Activated T-cell treated with anti-CD3 and anti-CD28 coated beads, Interleukin-2, amount 50 U/mL, for 1 hour (primary cell): ENCODE measurements around the gene IZUMO1R.
"Not testable (repeated sequence)": the region's sequence is repeated elsewhere in the genome, so short reads cannot be mapped to it uniquely, and the experiment has no call there.

ENCODE experiments used
- DNase-seq: peaks from one replicate; pipeline ENCODE4 v3.0.0-alpha.2; 2020

The IZUMO1R gene

GRCh38 chr11:94303966-94304958 is at the start of gene IZUMO1R:
Gene IZUMO1R (plus strand): TSS chr11:94304580. CDS start chr11:94305637, 1,057 bp downstream.
- no peak for DNase-seq

DNA sequence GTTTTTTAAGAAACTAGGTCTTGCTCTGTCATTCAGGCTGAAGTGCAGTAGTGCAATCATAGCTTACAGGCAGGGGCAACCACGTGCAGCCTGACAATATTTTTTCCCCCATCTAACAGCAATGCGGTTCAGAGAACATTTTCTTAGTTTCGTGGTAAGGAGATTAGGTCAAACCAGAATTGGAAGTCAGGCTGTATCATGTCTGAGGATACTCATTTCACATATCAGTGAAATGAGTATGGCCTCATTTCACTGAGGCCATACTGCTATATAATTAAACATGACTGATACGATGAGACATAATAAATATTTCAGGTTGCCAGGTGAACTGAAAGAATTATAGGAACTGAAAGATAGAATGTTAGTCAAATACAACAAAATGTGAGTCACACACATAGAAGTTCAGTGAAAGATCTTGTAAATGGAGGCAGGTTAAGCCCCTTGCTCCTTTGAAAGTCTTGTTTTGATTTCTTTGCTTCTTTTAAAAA is 32.5 kb upstream of the IZUMO1R start:
- DNase-seq = no peak

- DNase-seq = no peak
Measured at GRCh38 chr11:94272738-94273313, 31.6 kb upstream of the IZUMO1R start.

- no peak for DNase-seq
Measured at GRCh38 chr11:94275961-94276360, 28.4 kb upstream of the IZUMO1R start.

DNA sequence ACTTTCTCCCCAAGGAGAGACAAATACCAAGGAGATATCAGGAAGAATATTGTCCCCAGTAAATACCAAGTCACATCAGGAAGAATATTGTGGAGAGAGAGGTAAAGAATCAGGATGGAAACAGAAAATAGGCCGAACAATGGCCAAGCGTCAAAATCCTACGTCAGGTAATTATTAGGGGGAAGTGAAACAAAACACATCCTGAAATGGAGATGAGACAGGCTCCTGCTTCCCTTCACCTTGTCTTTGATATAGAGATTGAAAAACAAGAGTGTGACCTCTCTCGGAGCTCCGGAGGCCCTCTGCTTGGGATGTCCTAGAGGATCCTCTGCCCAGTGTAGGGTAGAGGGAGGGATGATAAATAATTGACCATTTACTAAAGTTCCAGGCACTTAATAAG is 27.4 kb upstream of the IZUMO1R start:
- DNase-seq = no peak

- DNase-seq = not testable (repeated sequence)
Measured at GRCh38 chr11:94278207-94278606, 26.2 kb upstream of the IZUMO1R start.

DNA sequence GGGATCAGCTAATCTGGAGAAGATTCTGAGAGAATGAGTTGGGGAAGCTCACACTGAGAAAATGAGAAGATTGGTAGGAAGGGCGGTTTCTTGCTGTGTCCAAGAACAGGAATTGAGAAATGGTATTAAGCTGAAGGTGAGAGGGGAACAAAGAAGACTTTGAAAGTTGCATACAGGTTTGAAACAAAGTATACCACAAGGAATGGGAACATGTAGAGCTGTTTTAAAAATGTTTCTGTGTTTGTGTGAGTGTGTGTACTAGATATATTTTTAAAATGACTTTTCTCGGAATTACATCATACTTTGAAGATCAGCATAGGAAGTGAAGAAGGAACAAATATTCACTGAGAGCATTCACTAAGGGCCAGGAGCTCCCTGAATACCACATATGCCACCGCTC is 24.4 kb upstream of the IZUMO1R start:
- no peak for DNase-seq

DNA sequence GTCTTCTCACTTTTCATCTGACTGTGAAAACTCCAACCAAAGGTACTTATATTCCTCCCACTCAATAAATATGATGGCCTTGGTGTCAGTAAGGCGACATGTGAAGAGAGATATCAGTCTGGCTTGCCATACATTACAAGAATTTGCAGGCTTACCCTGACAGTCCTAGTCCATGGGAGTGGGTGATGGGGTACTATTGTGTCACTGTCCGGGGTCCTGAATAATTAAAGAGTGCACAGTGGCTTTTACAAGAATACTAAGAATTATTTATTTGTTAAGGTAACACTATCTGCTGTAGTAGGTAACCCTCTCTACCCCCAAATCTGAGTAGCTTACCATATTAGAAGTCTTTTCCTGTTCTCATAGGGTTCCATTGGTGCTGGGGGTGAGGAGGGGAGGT is 23.1 kb upstream of the IZUMO1R start:
- DNase-seq = no peak

GRCh38 chr11:94283678-94284077 is 20.7 kb upstream of the IZUMO1R start:
- no peak for DNase-seq

- DNase-seq = no peak
Measured at GRCh38 chr11:94295534-94295933, 8.8 kb upstream of the IZUMO1R start.

DNA sequence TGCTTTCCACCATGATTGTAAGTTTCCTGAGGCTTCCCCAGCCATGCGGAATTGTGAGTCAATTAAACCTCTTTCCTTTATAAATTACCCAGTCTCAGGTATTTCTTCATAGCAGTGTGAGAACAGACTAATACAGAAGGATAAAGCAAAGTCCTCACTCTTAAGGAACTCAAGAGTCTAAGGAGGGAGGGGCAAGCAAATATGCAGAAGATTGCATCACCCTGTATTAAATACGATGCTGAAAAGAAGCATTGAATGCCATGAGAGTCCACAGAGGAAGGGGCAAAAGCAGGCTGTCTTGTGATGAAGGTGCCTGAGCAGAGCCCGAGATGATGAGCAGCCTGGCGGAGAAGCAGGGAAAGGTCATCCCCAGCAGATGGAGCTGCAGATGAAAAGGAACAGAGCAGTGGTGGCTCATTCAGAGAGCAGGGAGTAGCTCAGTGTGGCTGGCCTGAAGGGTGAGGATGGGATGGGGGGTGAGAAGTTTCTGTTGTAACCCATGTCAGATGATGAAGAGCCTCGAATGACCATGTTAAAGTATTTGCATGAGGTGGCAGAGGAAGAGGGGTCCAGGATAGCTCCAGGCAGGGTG is 6.3 kb upstream of the IZUMO1R start:
- DNase-seq = no peak

DNA sequence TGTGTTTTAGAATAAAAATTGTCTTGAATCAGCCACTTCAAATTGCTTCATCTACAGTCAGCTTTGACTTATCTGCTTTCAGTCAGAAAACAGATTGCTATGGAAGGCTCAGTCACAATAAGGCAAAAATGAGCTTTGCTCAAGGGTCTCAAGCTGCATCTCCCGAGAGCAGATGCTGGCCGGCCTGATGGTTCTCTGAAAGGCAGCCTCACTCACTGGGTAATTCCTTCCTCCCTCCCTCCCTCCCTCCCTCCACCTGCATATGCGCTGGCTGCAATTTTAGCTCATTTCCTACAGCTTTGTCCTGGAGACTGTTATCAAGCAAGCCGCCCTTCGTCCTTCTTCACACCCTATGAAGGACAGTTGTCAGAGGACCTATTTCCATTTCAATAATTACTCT is 1.6 kb upstream of the IZUMO1R start:
- no peak for DNase-seq

DNA sequence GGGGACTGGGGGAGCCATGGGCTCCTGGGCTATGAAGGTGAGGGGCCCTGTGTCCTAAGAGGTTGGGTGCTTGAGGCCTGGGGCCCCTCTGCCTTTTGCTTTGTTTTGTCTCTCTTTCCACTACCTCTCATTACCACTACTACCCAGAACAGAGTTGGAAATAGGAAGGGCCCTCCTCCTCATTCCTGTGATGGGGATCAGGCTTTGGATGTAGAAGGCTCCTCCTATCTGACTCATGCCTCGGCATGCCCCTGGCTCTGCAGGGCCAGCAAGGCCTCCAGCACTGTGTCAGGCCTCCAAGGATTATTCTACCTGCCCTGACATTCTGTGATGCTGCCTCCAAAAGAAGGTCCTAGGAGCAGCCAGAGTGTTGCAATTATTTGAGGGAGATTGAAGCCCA is 766 bp downstream of the IZUMO1R start:
- DNase-seq = no peak

DNA sequence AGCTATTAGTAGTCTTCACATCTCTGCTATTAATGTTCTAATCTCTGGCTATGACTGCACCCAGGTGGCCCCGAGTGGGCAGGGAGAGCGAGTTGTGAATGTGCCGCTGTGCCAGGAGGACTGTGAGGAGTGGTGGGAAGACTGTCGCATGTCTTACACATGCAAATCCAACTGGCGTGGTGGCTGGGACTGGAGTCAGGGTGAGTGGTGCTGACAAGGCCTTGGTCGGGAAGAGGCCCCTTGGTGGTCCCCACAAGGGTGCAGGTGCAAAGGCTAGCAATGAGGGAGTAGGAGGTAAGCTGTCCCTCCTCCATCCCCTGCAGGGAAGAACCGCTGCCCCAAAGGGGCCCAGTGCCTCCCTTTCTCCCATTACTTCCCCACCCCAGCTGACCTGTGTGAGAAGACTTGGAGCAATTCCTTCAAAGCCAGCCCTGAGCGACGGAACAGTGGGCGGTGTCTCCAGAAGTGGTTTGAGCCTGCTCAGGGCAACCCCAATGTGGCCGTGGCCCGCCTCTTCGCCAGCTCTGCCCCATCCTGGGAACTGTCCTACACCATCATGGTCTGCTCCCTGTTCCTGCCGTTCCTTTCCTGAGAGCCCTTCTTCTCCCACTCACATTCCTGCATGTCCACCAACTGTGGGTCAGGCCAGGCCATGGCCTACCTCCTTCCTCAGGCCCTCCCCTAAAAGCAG is 2.9 kb downstream of the IZUMO1R start:
- DNase-seq = no peak

- no peak for DNase-seq
Measured at GRCh38 chr11:94308024-94308423, 3.6 kb downstream of the IZUMO1R start.

DNA sequence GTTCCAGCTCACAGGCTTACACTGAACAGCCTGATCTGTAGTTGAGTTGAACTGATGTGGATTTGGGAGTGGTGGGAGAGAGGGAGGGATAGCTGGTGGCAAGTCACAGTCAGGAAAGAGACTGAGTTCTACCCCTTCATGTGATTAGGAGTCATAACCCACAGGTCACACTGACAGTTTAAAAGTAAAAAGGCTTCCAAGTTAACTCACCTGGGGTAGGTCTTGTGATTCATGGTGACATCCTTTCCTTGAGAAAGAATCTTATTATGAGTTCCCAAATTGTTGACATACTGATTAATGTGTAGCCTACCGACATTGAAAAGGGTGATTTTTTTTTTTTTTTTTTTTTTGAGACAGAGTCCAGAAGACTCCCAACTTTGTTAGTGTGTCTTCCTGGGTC is 5.4 kb downstream of the IZUMO1R start:
- DNase-seq = no peak

DNA sequence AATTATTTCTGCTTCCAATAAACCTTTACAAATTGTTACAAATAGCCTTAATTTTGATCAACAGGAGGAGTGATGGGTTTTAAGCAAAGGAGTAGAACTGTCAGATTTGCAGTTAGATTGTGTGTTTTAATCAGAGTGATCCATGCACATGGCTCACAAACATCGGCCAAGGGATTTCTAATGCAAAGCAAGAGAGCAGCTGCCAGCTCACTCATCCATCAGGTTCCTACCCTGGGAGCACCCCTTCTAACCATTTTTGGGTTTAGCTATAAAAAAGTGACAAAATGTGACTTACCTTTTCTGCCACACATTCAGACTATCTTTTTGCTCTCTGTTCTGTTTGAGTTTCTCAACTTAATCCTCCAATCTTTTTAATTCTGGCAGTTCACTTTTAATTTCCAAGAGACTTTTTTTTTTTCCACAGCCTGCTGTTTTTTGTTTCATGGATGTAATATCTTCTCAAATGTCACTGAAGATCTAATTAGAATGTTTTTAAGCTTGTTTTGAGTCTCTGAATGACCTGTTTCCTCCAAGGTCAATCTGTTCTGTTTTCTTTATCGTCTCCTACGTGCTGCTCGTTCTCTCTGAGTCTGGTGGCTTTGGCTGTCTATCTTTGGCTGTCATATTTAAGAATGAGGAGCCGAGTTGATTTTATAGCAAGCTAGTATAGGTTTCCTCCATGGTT is 6.0 kb downstream of the IZUMO1R start:
- no peak for DNase-seq

- DNase-seq = no peak
Measured at GRCh38 chr11:94312339-94312738, 8.0 kb downstream of the IZUMO1R start.

GRCh38 chr11:94314064-94314463 is 9.7 kb downstream of the IZUMO1R start:
- no peak for DNase-seq

DNA sequence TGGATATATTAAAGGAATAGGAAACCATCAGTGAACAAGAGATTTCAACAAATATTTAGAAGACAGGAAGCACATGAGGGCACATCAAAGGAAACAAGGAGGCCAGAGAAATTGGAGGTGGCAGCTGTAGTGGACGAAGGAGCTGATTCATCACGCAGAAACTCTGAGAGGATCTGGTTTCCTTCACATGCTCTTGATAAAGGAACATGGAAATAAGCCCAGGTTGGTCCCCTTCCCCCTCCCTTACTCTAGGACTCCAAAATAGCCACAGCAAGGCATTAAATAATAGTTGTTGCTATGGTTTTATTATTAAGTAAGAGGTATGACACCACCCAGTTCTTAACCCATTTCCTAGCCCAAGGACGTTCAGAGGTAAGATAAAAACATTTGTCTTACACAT is 11.3 kb downstream of the IZUMO1R start:
- no peak for DNase-seq

- no peak for DNase-seq
Measured at GRCh38 chr11:94322501-94322900, 18.1 kb downstream of the IZUMO1R start.

GRCh38 chr11:94325681-94326080 is 21.3 kb downstream of the IZUMO1R start:
- peak; percentile 21 for DNase-seq

DNA sequence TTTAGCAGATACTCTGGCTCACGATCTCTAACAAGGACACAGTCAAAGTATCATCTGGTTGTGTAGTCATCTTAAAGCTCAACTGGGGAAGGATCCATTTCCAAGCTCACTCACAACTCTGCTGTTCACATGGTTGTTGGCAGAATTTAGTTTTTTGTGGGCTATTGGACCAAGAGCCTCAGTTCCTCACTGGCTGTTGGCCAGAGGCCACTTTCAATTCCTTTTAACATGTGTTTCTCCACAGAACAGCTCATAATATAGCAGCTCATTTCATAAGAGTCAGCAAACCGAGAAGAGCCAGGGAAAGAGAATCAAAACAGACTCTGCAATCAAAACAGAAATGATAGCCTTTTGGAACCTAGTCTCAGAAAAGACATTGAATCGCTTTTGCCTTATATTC is 22.6 kb downstream of the IZUMO1R start:
- no peak for DNase-seq
